SK-N-SH (cell line): ENCODE measurements around the gene ZIC2. TPM values are rescaled to one million over a fixed set of nuclear protein-coding genes. Genes with fewer than 3 reads are reported as not detected.
A peak's percentile ranks its signal among the peaks of the same experiment; 100 is the strongest.

Source experiments
- CTCF ChIA-PET: fragments of 300-600, 350-600 bp; formaldehyde crosslinking; extraction: SDS; loops from one replicate; lab custom pipeline; 2021; lab: Yijun Ruan, JAX
- POLR2A ChIA-PET: fragments of 350-600 bp; sonication (Branson Sonifier 250); formaldehyde crosslinking; extraction: SDS; loops from one replicate; lab custom pipeline; 2020; ENCODE audit warnings: antibody characterized with exemption, inconsistent platforms; lab: Yijun Ruan, JAX
- DNase-seq: peaks from one replicate; pipeline ENCODE4 v3.0.0; 2012
- H2AFZ ChIP-seq: fragments of 200-600 bp; sonication (generic); 2 replicates; pipeline ENCODE4 v1.8.1; 2016; ENCODE audit warnings: antibody characterized with exemption, mild to moderate bottlenecking, low read depth
- H3F3A ChIP-seq: fragments of 200-600 bp; sonication (generic); replicated peaks from 2 replicates; pipeline ENCODE3; 2016; ENCODE audit warnings: antibody characterized with exemption, mild to moderate bottlenecking; ENCODE audit not compliant: insufficient read depth
- H3K27ac ChIP-seq, 2 experiments: fragments of 200-500 bp in 1 of 2; fragments of 200-600 bp in 1 of 2; sonication (Bioruptor generic) in 1 of 2; sonication (generic), shearing (Covaris generic) in 1 of 2; 2 replicates each; pipeline versions ENCODE4 v1.5.1 to v1.6.1; 2014 to 2016; ENCODE audit warnings: low read depth in 2 of 2, inconsistent platforms in 1 of 2, low read length in 1 of 2, mild to moderate bottlenecking in 1 of 2, mixed read lengths in 1 of 2
- H3K27me3 ChIP-seq: fragments of 200-600 bp; sonication (generic), shearing (Covaris generic); 2 replicates; pipeline ENCODE4 v1.6.1; 2016; ENCODE audit warnings: mixed run types; ENCODE audit not compliant: insufficient read depth
- H3K36me3 ChIP-seq, 2 experiments: fragments of 200-500 bp in 1 of 2; fragments of 200-600 bp in 1 of 2; sonication (Bioruptor generic) in 1 of 2; sonication (generic) in 1 of 2; replicated peaks in 1 of 2; 2 replicates each; pipeline versions ENCODE3 to v1.5.1; 2014 to 2016; ENCODE audit warnings: low read length in 1 of 2, mild to moderate bottlenecking in 1 of 2; ENCODE audit not compliant: insufficient read depth in 2 of 2, control insufficient read depth in 1 of 2
- H3K4me1 ChIP-seq, 2 experiments: fragments of 200-500 bp in 1 of 2; fragments of 200-600 bp in 1 of 2; sonication (Bioruptor generic) in 1 of 2; sonication (generic), shearing (Covaris generic) in 1 of 2; 2 replicates each; pipeline versions ENCODE4 v1.5.1 to v1.6.1; 2014 to 2016; ENCODE audit warnings: low read depth in 1 of 2, low read length in 1 of 2, mixed run types in 1 of 2; ENCODE audit not compliant: insufficient read depth in 2 of 2, control insufficient read depth in 1 of 2
- H3K4me2 ChIP-seq: fragments of 200-600 bp; sonication (generic), shearing (Covaris generic); 2 replicates; pipeline ENCODE4 v1.6.1; 2017; ENCODE audit warnings: mixed run types
- H3K4me3 ChIP-seq, 2 experiments: fragments of 200-500 bp in 1 of 2; fragments of 200-600 bp in 1 of 2; sonication (Bioruptor generic) in 1 of 2; sonication (generic), shearing (Covaris generic) in 1 of 2; 2 replicates each; pipeline versions ENCODE4 v1.5.1 to v1.8.1; 2014 to 2016; ENCODE audit warnings: low read depth in 2 of 2, inconsistent platforms in 1 of 2, low read length in 1 of 2, mild to moderate bottlenecking in 1 of 2, mixed read lengths in 1 of 2, moderate library complexity in 1 of 2
- H3K79me2 ChIP-seq: fragments of 200-600 bp; sonication (generic); 2 replicates; pipeline ENCODE4 v1.8.1; 2017; ENCODE audit warnings: mild to moderate bottlenecking; ENCODE audit not compliant: insufficient read depth
- H3K9ac ChIP-seq: fragments of 200-600 bp; sonication (generic); 2 replicates; pipeline ENCODE4 v1.6.1; 2017; ENCODE audit warnings: mixed run types
- H3K9me2 ChIP-seq: fragments of 200-600 bp; sonication (generic); 2 replicates; pipeline ENCODE4 v1.6.1; 2017; ENCODE audit warnings: mixed run types
- H3K9me3 ChIP-seq: fragments of 200-600 bp; sonication (generic); 2 replicates; pipeline ENCODE4 v1.6.1; 2017; ENCODE audit warnings: mixed run types, mild to moderate bottlenecking, moderate library complexity
- H4K20me1 ChIP-seq: fragments of 200-600 bp; sonication (generic); 2 replicates; pipeline ENCODE4 v1.6.1; 2017; ENCODE audit warnings: mild to moderate bottlenecking, mixed run types; ENCODE audit not compliant: insufficient read depth
- EZH2phosphoT487 ChIP-seq: fragments of 200-600 bp; sonication (generic); IDR thresholded peaks from 2 replicates; pipeline ENCODE4 v1.6.1; 2017; ENCODE audit warnings: low read depth, mixed run types, mild to moderate bottlenecking, antibody characterized with exemption, moderate library complexity, borderline replicate concordance
- FOXJ3 ChIP-seq: sonication (generic); formaldehyde crosslinking; IDR thresholded peaks from 2 replicates; pipeline ENCODE4 v1.5.1; 2020; ENCODE audit warnings: mild to moderate bottlenecking, missing genetic modification reagents
- FOXM1 ChIP-seq: IDR thresholded peaks from 2 replicates; pipeline ENCODE4 v1.4.0; 2012; ENCODE audit warnings: low read depth, mild to moderate bottlenecking
- GATA2 ChIP-seq: sonication (generic); formaldehyde crosslinking; IDR thresholded peaks from 2 replicates; pipeline ENCODE4 v1.5.0; 2020; ENCODE audit warnings: mild to moderate bottlenecking, missing genetic modification reagents
- TCF12 ChIP-seq: IDR thresholded peaks from 2 replicates; pipeline ENCODE4 v1.4.0; 2012
- WGBS: methylation state at CpG from one replicate; pipeline ENCODE4 v1.1.6; 2017; ENCODE audit warnings: low lambda C conversion rate; 5-methylcytosine and 5-hydroxymethylcytosine counted together
- polyA plus RNA-seq, 3 experiments: library from polyadenylated mRNA; depleted of rRNA; stranded (reverse); fragments of >200 nt; gene quantifications; 2 replicates each; pipeline ENCODE4 v1.2.3, GENCODE V29; 2012
- TF ChIP-seq, protein P1 (sequence below): IDR thresholded peaks from 2 replicates; pipeline ENCODE4 v1.6.1; 2012; ENCODE audit warnings: mild to moderate bottlenecking, low read depth, low read length, moderate library complexity

The ZIC2 gene
- polyA plus RNA-seq, 1 of the 3 experiments (the other 2 are of a cell fraction), result not detected

DNA sequence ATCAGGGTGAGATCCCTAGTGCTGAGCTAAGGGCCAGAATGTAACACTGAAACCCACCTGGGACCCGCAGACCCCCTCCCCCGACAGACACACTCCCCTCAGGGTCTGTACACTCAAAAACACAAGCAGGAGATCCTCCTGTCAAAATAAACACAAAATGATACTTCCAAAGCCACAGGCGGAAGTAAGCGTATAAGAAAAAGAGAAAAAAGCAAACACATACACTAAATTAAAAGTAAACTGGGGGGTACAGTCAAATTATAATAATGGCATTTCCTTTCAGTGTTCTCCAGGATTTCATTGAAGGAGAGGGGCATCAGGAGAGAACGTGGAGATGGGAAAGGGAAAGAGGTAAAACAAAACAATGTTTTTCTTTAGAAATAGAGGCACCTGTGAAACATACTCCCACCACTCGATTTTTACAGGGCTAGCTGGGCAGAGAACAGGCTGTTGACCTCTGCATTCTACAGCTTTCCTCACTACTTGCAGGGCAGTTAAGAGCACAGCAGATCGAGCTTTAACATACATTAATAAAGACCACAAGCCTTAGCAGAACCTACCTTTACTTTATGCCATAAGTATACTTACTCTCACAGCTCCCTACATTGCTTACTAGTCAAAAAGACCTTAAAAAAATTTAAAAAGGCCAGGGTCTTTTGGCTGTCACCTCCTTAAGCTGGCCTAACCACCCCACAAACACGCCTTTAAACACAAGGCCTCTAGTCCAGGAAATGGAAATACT lies 15.3 kb upstream of the ZIC2 start:
- Histone ChIP-seq H3K4me2 (no peak overlapping the region), H3K36me3 (no peaks in the 10 kb centered on the region), H3K4me3 (no peak overlapping the region), H3K4me1 (peaks cover 0 to 2% of the 10 kb centered on the region in 2 experiments; a peak in 1 of 4 replicates), H3K27me3 (peaks cover 71% of the 10 kb centered on the region), H3K9me3 (no peaks in the 10 kb centered on the region), H3K27ac (no peak overlapping the region), H3F3A (no peaks in the 10 kb centered on the region), H3K9ac (no peak overlapping the region), H3K9me2 (no peaks in the 10 kb centered on the region), H3K79me2 (no peaks in the 10 kb centered on the region), H4K20me1 (no peaks in the 10 kb centered on the region), H2AFZ (no peak overlapping the region)
- ChIA-PET POLR2A (no interaction called here), CTCF (interaction anchor here (0.9 to 1.1 kb wide), 3 partner anchors 8 to 555 kb away, joined by 3 to 4 read pairs (median 3); no protein-coding TSS in a partner anchor)
- DNase-seq, result no peak
- 35% methylated on average over 8 of the region's 8 CpGs for WGBS
- TF ChIP-seq FOXM1 (no peak), GATA2 (CRISPR knock-in tag) (no peak)

DNA sequence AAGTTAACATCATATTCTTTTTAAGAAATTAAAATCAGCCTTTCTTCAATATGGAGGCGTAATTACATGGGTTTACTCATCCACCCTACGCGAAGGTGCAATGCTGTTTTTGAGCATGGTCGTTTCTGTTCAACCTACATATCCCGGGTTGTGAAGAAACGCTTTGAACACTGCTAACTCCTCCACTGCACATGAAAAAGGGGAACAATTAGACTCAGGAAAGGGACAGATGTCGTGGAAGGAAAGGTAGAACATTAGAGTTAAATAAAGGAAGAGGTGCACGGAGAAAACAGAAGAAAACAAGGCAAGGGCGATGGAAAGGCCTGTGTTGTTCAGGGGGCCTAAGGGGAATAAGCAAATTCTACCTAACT lies 14.1 kb upstream of the ZIC2 start:
- Histone ChIP-seq H3K9ac (no peak overlapping the region), H3K4me2 (no peak overlapping the region), H3K4me1 (peaks cover 0 to 2% of the 10 kb centered on the region in 2 experiments; a peak in 1 of 4 replicates), H3K27ac (no peak overlapping the region), H3K36me3 (no peaks in the 10 kb centered on the region), H3K27me3 (peaks cover 78% of the 10 kb centered on the region), H3F3A (no peaks in the 10 kb centered on the region), H3K9me3 (no peaks in the 10 kb centered on the region), H3K79me2 (no peaks in the 10 kb centered on the region), H3K4me3 (no peak overlapping the region), H3K9me2 (no peaks in the 10 kb centered on the region), H2AFZ (no peak overlapping the region), H4K20me1 (peaks cover 11% of the 10 kb centered on the region)
- CTCF ChIA-PET, result interaction anchor here (0.9 to 1.1 kb wide), 4 partner anchors 9 to 553 kb away, joined by 3 to 4 read pairs (median 3); no protein-coding TSS in a partner anchor
- TF ChIP-seq TCF12 (no peak), EZH2phosphoT487 (peak; percentile 96), FOXJ3 (CRISPR knock-in tag) (no peak)
- TF ChIP-seq, protein P1, sequence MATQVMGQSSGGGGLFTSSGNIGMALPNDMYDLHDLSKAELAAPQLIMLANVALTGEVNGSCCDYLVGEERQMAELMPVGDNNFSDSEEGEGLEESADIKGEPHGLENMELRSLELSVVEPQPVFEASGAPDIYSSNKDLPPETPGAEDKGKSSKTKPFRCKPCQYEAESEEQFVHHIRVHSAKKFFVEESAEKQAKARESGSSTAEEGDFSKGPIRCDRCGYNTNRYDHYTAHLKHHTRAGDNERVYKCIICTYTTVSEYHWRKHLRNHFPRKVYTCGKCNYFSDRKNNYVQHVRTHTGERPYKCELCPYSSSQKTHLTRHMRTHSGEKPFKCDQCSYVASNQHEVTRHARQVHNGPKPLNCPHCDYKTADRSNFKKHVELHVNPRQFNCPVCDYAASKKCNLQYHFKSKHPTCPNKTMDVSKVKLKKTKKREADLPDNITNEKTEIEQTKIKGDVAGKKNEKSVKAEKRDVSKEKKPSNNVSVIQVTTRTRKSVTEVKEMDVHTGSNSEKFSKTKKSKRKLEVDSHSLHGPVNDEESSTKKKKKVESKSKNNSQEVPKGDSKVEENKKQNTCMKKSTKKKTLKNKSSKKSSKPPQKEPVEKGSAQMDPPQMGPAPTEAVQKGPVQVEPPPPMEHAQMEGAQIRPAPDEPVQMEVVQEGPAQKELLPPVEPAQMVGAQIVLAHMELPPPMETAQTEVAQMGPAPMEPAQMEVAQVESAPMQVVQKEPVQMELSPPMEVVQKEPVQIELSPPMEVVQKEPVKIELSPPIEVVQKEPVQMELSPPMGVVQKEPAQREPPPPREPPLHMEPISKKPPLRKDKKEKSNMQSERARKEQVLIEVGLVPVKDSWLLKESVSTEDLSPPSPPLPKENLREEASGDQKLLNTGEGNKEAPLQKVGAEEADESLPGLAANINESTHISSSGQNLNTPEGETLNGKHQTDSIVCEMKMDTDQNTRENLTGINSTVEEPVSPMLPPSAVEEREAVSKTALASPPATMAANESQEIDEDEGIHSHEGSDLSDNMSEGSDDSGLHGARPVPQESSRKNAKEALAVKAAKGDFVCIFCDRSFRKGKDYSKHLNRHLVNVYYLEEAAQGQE, result no peak
- 41% methylated on average over 9 of the region's 9 CpGs for WGBS
- POLR2A ChIA-PET, result interaction anchor here (0.7 kb wide), 1 partner anchor 14 kb away, joined by 3 read pairs; the partner anchor contains the start of gene ZIC2
- DNase-seq, result peak; percentile 20
